ENCODE results near the gene FRS2. TPM values are rescaled to one million over a fixed set of nuclear protein-coding genes. Genes with fewer than 3 reads are reported as not detected.

The FRS2 gene
- total and polyA plus RNA-seq, 2 of the 4 experiments (the other 2 are of a cell fraction) = 12.4 to 58.3 TPM

- Histone ChIP-seq H3K56ac (ENCODE audit: extremely low read depth, insufficient read depth, low read length) (no peak overlapping the region), H3K36me3 (ENCODE audit: control insufficient read depth, insufficient read depth, low read length) (peaks cover 4% of the 10 kb centered on the region), H2AK9ac (replicated peaks; ENCODE audit: low read depth, low read length, poor library complexity) (no peak overlapping the region), H4K20me1 (ENCODE audit: insufficient read depth, low read length) (peaks cover 16% of the 10 kb centered on the region), H2BK15ac (ENCODE audit: low read depth, low read length) (peak overlapping the region; percentile 43; the same call in 1 of the 3 replicates), H3K18ac (ENCODE audit: low read depth, low read length) (peak overlapping the region; percentile 94), H2BK120ac (ENCODE audit: low read depth, low read length) (peak overlapping the region; percentile 45), H3K4ac (ENCODE audit: low read depth, low read length) (peak overlapping the region; percentile 24; the same call in 1 of the 2 replicates), H3K23ac (ENCODE audit: low read depth, low read length) (peak overlapping the region; percentile 4; the same call in 1 of the 2 replicates), H4K5ac (ENCODE audit: low read depth, low read length) (peak overlapping the region; percentile 85; the same call in 1 of the 2 replicates), H3K4me3 (ENCODE audit: insufficient read depth, low read depth, low read length) (no peak overlapping the region), H3K27me3 (ENCODE audit: control insufficient read depth, insufficient read depth, low read length) (no peaks in the 10 kb centered on the region), H2AFZ (replicated peaks; ENCODE audit: low read length, poor library complexity) (no peak overlapping the region), H4K8ac (ENCODE audit: low read depth in 2 of 2, low read length in 2 of 2) (peak overlapping the region in 1 of 2 experiments; percentile 26; a peak in 1 of 4 replicates), H4K91ac (ENCODE audit: insufficient read depth, low read depth, low read length) (peak overlapping the region; percentile 40; the same call in 1 of the 2 replicates), H2BK5ac (ENCODE audit: low read depth, low read length, poor library complexity, severe bottlenecking) (peak overlapping the region; percentile 83), H3K4me1 (ENCODE audit: control insufficient read depth, insufficient read depth, low read length) (peaks cover 15% of the 10 kb centered on the region), H2AK5ac (ENCODE audit: low read depth, low read length) (peak overlapping the region; percentile 36; the same call in 1 of the 2 replicates), H3K79me1 (ENCODE audit: low read depth in 1 of 2, low read length in 2 of 2) (peaks cover 21 to 59% of the 10 kb centered on the region in 2 experiments), H3K9me1 (ENCODE audit: insufficient read depth, low read length) (peaks cover 16% of the 10 kb centered on the region), H3K27ac (ENCODE audit: insufficient read depth, low read length) (peak overlapping the region; percentile 68; the same call in 1 of the 2 replicates), H2BK20ac (ENCODE audit: low read depth, low read length) (peak overlapping the region; percentile 43; the same call in 1 of the 2 replicates), H3K4me2 (ENCODE audit: low read depth, low read length) (no peak overlapping the region), H3K9me3 (ENCODE audit: control insufficient read depth, insufficient read depth, low read length) (no peaks in the 10 kb centered on the region), H3K14ac (replicated peaks; ENCODE audit: low read depth, low read length) (peak overlapping the region; percentile 38; the same call in 1 of the 2 replicates), H3K9ac (ENCODE audit: low read depth, low read length) (no peak overlapping the region; the same call in 1 of the 2 replicates)
- intact Hi-C loops (cut with micrococcal nuclease) = no loop called here
- 90% methylated on average over 2 of the region's 2 CpGs; no CpG with 5 or more reads in 1 of the 2 experiments for WGBS, 2 experiments (ENCODE audit: extremely low coverage in 2 of 2, insufficient read length in 1 of 2)
- CTCF ChIA-PET = no interaction called here
- in situ Hi-C loops (cut with MboI; ENCODE audit: low sequenced_read_pairs) = no loop called here
- DNase-seq (no peak), ATAC-seq (ENCODE audit: low read depth) (no peak)
- dilution Hi-C loops (cut with HindIII; ENCODE audit: low sequenced_read_pairs, unreplicated experiment) = no loop called here
- POLR2A ChIA-PET (ENCODE audit: unreplicated experiment) = no interaction called here
- no TSS peak for BruUV-seq (replicated peaks)
- TF ChIP-seq USF2 (IDR thresholded peaks at IDR 0.05; ENCODE audit: low read depth, low read length) (no peak), RAD21 (IDR thresholded peaks at IDR 0.05; ENCODE audit: low read length) (no peak), FOS (IDR thresholded peaks at IDR 0.05; ENCODE audit: low read depth, low read length) (no peak), SMC3 (IDR thresholded peaks at IDR 0.05; ENCODE audit: low read depth, low read length) (no peak), BHLHE40 (IDR thresholded peaks at IDR 0.05; ENCODE audit: low read depth, low read length) (no peak), ELK1 (IDR thresholded peaks at IDR 0.05; ENCODE audit: borderline replicate concordance, low read depth, low read length) (no peak), MAFK (IDR thresholded peaks at IDR 0.05; ENCODE audit: low read depth, low read length) (no peak), NFE2L2 (IDR thresholded peaks at IDR 0.05; ENCODE audit: low read depth, low read length) (no peak), RCOR1 (IDR thresholded peaks at IDR 0.05; ENCODE audit: insufficient replicate concordance, low read length) (no peak), MXI1 (IDR thresholded peaks at IDR 0.05; ENCODE audit: borderline replicate concordance, low read depth, low read length) (no peak)
These were observed 58.8 kb downstream of the FRS2 start for GRCh38 chr12:69529021-69529420.
